Measurements from ENCODE around the gene TENM4.

DNA sequence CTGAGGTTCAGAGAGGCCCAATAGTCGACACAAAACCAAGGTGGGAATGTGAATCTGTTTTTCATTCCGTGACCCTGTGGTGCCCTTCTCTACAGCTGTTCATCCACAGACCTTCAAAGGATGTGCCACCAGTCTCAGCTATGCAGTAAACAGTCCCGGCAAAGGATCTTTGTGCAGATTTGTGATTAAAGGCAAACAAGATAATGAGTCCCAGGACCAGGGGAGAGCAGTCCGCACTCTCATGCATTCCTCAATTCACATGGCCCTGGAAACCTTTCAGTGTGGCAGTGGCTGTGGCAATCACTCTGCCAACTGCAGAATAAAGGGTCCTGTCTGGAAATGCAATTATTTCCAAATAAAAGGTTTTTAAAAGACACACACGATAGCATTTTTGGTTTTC lies 418.6 kb downstream of the TENM4 start:
- TF ChIP-seq, protein P1, sequence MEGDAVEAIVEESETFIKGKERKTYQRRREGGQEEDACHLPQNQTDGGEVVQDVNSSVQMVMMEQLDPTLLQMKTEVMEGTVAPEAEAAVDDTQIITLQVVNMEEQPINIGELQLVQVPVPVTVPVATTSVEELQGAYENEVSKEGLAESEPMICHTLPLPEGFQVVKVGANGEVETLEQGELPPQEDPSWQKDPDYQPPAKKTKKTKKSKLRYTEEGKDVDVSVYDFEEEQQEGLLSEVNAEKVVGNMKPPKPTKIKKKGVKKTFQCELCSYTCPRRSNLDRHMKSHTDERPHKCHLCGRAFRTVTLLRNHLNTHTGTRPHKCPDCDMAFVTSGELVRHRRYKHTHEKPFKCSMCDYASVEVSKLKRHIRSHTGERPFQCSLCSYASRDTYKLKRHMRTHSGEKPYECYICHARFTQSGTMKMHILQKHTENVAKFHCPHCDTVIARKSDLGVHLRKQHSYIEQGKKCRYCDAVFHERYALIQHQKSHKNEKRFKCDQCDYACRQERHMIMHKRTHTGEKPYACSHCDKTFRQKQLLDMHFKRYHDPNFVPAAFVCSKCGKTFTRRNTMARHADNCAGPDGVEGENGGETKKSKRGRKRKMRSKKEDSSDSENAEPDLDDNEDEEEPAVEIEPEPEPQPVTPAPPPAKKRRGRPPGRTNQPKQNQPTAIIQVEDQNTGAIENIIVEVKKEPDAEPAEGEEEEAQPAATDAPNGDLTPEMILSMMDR (IDR thresholded peaks at IDR 0.05) = no peak
- TF ChIP-seq POLR2A (IDR thresholded peaks at IDR 0.05) = no peak
